Neural crest cell (in vitro differentiated cells): ENCODE data around the gene MAP3K10. TPM values are rescaled to one million over a fixed set of nuclear protein-coding genes. Genes with fewer than 3 reads are reported as not detected.

Source experiments
- DNase-seq: peaks from one replicate; pipeline ENCODE4 v3.0.0; 2021; ENCODE audit warnings: low read depth, mixed read lengths, low spot score
- H3K27ac Mint-ChIP-seq: one replicate; pipeline ENCODE4 v1.8.0; 2021; ENCODE audit warnings: mild to moderate bottlenecking, mixed read lengths; ENCODE audit not compliant: unreplicated experiment
- H3K27me3 Mint-ChIP-seq: 2 replicates; pipeline ENCODE4 v1.8.0; 2021; ENCODE audit warnings: low read depth, mild to moderate bottlenecking, mixed read lengths
- H3K36me3 Mint-ChIP-seq: 2 replicates; pipeline ENCODE4 v1.8.0; 2021; ENCODE audit warnings: low read depth, mild to moderate bottlenecking, mixed read lengths
- H3K4me1 Mint-ChIP-seq: 2 replicates; pipeline ENCODE4 v1.8.0; 2021; ENCODE audit warnings: mixed read lengths
- H3K4me3 Mint-ChIP-seq: one replicate; pipeline ENCODE4 v1.8.0; 2021; ENCODE audit warnings: mild to moderate bottlenecking, mixed read lengths
- H3K9me3 Mint-ChIP-seq: 2 replicates; pipeline ENCODE4 v1.8.0; 2021; ENCODE audit warnings: mixed read lengths
- total RNA-seq: library from RNA; stranded (reverse); gene quantifications from 2 replicates; pipeline ENCODE4 v1.2.1, GENCODE V29; 2021
- TF ChIP-seq, protein P1 (sequence below): fragments of 200-600 bp; sonication (generic); conservative IDR thresholded peaks from 2 replicates; pipeline ENCODE4 v1.5.0; 2021; ENCODE audit warnings: antibody characterized with exemption, mild to moderate bottlenecking

MAP3K10 gene
- total RNA-seq, 1 donor from 2014 or later, result 34.2 TPM

DNA sequence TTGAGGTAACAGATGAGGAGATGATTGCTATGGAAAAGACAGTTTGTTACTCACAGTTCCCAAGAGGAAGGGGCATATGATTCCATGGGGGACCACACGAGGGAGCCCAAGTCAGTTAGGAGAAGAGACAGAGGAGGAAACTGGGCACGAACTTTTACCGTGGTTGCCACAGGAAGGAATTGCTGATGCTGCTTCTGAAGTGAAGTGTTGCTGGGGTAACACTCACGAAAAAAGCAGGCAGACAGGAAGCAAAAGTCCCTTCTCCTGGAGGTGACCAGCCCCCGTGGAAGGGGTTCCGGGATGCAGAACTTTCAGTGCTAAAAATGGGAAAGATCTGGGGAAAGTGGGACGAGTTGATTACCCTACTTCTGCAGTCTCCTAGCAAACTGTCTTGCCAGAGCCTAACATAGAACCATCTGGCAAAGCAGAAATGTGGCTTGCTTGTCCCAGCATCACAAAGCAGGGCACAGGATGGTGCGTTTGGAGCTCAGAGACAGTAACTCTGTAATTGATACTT is 35.4 kb upstream of the MAP3K10 start:
- Mint-ChIP-seq H3K27ac (no peak overlapping the region), H3K9me3 (no peaks in the 10 kb centered on the region), H3K36me3 (no peaks in the 10 kb centered on the region), H3K4me1 (no peaks in the 10 kb centered on the region), H3K4me3 (no peak overlapping the region), H3K27me3 (no peaks in the 10 kb centered on the region)
- no peak for DNase-seq
- TF ChIP-seq, protein P1, sequence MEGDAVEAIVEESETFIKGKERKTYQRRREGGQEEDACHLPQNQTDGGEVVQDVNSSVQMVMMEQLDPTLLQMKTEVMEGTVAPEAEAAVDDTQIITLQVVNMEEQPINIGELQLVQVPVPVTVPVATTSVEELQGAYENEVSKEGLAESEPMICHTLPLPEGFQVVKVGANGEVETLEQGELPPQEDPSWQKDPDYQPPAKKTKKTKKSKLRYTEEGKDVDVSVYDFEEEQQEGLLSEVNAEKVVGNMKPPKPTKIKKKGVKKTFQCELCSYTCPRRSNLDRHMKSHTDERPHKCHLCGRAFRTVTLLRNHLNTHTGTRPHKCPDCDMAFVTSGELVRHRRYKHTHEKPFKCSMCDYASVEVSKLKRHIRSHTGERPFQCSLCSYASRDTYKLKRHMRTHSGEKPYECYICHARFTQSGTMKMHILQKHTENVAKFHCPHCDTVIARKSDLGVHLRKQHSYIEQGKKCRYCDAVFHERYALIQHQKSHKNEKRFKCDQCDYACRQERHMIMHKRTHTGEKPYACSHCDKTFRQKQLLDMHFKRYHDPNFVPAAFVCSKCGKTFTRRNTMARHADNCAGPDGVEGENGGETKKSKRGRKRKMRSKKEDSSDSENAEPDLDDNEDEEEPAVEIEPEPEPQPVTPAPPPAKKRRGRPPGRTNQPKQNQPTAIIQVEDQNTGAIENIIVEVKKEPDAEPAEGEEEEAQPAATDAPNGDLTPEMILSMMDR, result peak; percentile 27

DNA sequence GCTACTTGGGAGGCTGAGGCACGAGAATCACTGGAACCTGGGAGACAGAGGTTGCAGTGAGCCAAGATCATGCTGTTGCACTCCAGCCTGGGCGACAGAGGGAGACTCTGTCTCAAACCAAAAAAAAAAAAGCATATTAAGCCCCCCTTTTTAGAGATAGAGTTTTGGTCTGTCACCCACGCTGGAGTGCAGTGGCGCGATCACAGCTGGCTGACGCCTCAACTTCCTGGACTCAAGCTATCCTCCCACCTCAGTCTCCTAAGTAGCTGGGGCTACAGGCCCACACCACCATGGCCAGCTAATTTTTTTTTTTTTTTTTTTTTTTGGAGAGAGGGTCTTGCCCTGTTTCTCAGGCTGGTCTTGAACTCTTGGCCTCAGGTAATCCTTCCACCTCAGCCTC is 34.2 kb upstream of the MAP3K10 start:
- Mint-ChIP-seq H3K27ac (no peak overlapping the region), H3K4me1 (no peaks in the 10 kb centered on the region), H3K9me3 (no peaks in the 10 kb centered on the region), H3K4me3 (no peak overlapping the region), H3K36me3 (no peaks in the 10 kb centered on the region), H3K27me3 (no peaks in the 10 kb centered on the region)
- no peak for DNase-seq
- TF ChIP-seq, protein P1, result no peak

DNA sequence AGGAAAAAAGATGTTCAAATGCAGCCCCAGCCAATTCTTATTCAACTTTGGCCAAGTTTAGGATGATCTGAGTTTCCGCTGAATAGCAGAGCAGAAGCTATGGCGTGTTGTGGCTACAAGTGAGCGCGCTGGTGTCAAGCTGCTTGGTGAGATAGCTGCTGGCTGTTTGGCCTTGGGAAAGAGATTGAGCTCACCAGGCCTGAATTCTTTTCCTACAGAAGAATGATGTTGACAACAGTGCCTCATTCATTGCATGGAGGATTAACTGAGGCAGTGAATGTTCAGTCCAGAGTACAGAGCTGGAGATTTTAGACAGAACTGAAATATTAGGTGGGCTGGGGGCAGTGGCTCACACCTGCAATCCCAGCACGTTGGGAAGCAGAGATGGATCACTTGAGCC is 31.5 kb upstream of the MAP3K10 start:
- Mint-ChIP-seq H3K27ac (no peak overlapping the region), H3K9me3 (no peaks in the 10 kb centered on the region), H3K4me3 (no peak overlapping the region), H3K4me1 (no peaks in the 10 kb centered on the region), H3K36me3 (no peaks in the 10 kb centered on the region), H3K27me3 (no peaks in the 10 kb centered on the region)
- TF ChIP-seq, protein P1, result no peak
- no peak for DNase-seq

DNA sequence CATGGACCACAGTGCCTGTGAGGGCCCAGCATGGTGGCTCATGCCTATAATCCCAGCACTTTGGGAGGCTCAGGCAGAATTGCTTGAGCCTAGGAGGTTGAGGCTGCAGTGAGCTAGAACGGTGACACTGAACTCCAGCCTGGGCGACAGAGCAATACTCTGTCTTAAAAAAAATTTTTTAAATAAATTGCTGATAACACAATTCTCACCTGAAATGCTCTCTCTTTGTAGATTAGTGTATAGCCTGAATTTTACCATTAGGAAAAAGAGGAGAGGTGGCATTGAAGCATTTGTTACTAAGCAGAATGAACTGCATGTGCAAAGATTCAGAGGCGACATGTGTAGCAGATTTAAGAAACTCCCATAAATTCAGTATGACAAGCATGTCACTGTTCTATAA is 29.1 kb upstream of the MAP3K10 start:
- TF ChIP-seq, protein P1, result no peak
- H3K4me1 Mint-ChIP-seq, result no peaks in the 10 kb centered on the region
- peaks cover 5% of the 10 kb centered on the region for H3K9me3 Mint-ChIP-seq
- DNase-seq, result no peak
- peaks cover 5% of the 10 kb centered on the region for H3K27me3 Mint-ChIP-seq
- no peaks in the 10 kb centered on the region for H3K36me3 Mint-ChIP-seq
- no peak overlapping the region for H3K27ac Mint-ChIP-seq
- no peak overlapping the region for H3K4me3 Mint-ChIP-seq

DNA sequence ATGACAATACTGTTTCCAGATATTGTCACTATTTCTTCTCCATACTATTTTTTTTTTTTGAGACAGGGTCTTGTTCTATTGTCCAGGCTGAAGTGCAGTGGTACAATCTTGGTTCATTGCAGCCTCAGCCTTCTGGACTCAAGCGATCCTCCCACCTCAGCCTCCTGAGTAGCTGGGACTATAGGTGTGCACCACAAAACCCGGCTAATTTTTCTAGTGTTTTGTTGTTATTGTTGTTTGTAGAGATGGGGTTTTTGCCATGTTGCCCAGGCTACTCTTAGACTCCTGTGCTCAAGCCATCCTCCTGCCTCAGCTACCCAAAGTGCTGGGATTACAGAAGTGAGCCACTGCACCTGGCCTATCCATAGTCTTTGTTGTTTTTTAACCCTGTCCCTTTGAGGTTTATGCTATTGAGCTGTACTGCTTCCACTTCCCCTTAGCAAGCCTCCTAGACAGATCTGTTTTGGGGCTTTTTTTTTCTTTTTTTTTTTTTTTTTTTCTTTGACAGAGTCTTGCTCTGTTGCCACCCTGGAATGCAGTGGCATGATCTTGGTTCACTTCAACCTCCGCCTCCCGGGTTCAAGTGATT is 27.6 kb upstream of the MAP3K10 start:
- Mint-ChIP-seq H3K4me3 (peak overlapping the region; percentile 61), H3K9me3 (peaks cover 5% of the 10 kb centered on the region), H3K4me1 (no peaks in the 10 kb centered on the region), H3K27me3 (peaks cover 5% of the 10 kb centered on the region), H3K36me3 (no peaks in the 10 kb centered on the region), H3K27ac (no peak overlapping the region)
- TF ChIP-seq, protein P1, result no peak
- DNase-seq, result no peak
